Lower leg skin (tissue), 3 donors: ENCODE measurements around the gene NFU1.

Experiments
- CTCF ChIP-seq, 3 donors: fragments of 450-650 bp; IDR thresholded peaks; one replicate each; pipeline ENCODE4 v1.5.1; 2016; ENCODE audit warnings: antibody characterized with exemption in 3 of 3, mild to moderate bottlenecking in 3 of 3, moderate library complexity in 2 of 3
- POLR2A ChIP-seq, 2 donors: fragments of 450-650 bp; IDR thresholded peaks; one replicate each; pipeline ENCODE4 v1.6.1; 2016 to 2017; ENCODE audit warnings: antibody characterized with exemption in 2 of 2, mild to moderate bottlenecking in 1 of 2, moderate library complexity in 1 of 2

GRCh38 chr2:69466728-69467127, 29.5 kb upstream of the NFU1 start:
- TF ChIP-seq CTCF (IDR thresholded peaks at IDR 0.05) (no peak), POLR2A (IDR thresholded peaks at IDR 0.05) (no peak)
